ENCODE data around the gene CSNK1G3. TPM values are rescaled to one million over a fixed set of nuclear protein-coding genes. Genes with fewer than 3 reads are reported as not detected.

Gene CSNK1G3
- total RNA-seq, 2 experiments from 2014 or later, result 20.9 to 23.1 TPM

- H3K79me2 ChIP-seq (ENCODE audit: insufficient read depth, low read depth, low read length), result no peaks in the 10 kb centered on the region
- H3K36me3 ChIP-seq (ENCODE audit: insufficient read depth, low read length), result peaks cover 10% of the 10 kb centered on the region
- no peak overlapping the region for H3K4me3 ChIP-seq (ENCODE audit: low read depth, low read length, poor library complexity, severe bottlenecking)
- no peak for DNase-seq (ENCODE audit: low spot score)
- no peak overlapping the region for H3K4me2 ChIP-seq (ENCODE audit: low read length)
- no peaks in the 10 kb centered on the region for H4K20me1 ChIP-seq (ENCODE audit: insufficient read depth, low read length)
- H2AFZ ChIP-seq (ENCODE audit: low read length), result no peak overlapping the region
- TF ChIP-seq EZH2phosphoT487 (IDR thresholded peaks at IDR 0.05; ENCODE audit: borderline replicate concordance, low read depth, low read length) (no peak), CTCF (conservative IDR thresholded peaks at IDR 0.05; ENCODE audit: low read length) (no peak)
- no TSS peak for BruUV-seq (replicated peaks)
- no peaks in the 10 kb centered on the region for H3K4me1 ChIP-seq (ENCODE audit: insufficient read depth, low read length, poor library complexity, severe bottlenecking)
- CTCF ChIA-PET (ENCODE audit: unreplicated experiment), result no interaction called here
- H3K9me3 ChIP-seq (ENCODE audit: low read length), result no peaks in the 10 kb centered on the region
- POLR2A ChIA-PET, result interaction anchor here (0.8 to 1.8 kb wide), 3 partner anchors 26 to 188 kb away, joined by 4 to 6 read pairs (median 4); partner anchors contain the start of gene CEP120
- no peak overlapping the region for H3K27ac ChIP-seq (ENCODE audit: low read depth, low read length, poor library complexity, severe bottlenecking)
- intact Hi-C loops (cut with micrococcal nuclease; ENCODE audit: unreplicated experiment), result loop anchor here (5.0 to 10.0 kb wide), 2 partner anchors 188 to 245 kb away; partner anchors contain the start of gene CEP120
- H3K9me2 ChIP-seq (ENCODE audit: insufficient read depth, low read length), result no peaks in the 10 kb centered on the region
These were observed 98.2 kb downstream of the CSNK1G3 start for GRCh38 chr5:123610209-123610608.

- CTCF ChIA-PET (ENCODE audit: unreplicated experiment), result interaction anchor here (0.8 kb wide), 1 partner anchor 187 kb away, joined by 3 read pairs; the partner anchor contains the start of gene CEP120
- Histone ChIP-seq H3K79me2 (ENCODE audit: insufficient read depth, low read depth, low read length) (no peaks in the 10 kb centered on the region), H3K9me3 (ENCODE audit: low read length) (no peaks in the 10 kb centered on the region), H3K27ac (ENCODE audit: low read depth, low read length, poor library complexity, severe bottlenecking) (no peak overlapping the region), H3K4me1 (ENCODE audit: insufficient read depth, low read length, poor library complexity, severe bottlenecking) (no peaks in the 10 kb centered on the region), H2AFZ (ENCODE audit: low read length) (no peak overlapping the region), H3K9me2 (ENCODE audit: insufficient read depth, low read length) (no peaks in the 10 kb centered on the region), H4K20me1 (ENCODE audit: insufficient read depth, low read length) (no peaks in the 10 kb centered on the region), H3K4me3 (ENCODE audit: low read depth, low read length, poor library complexity, severe bottlenecking) (no peak overlapping the region), H3K4me2 (ENCODE audit: low read length) (no peak overlapping the region), H3K36me3 (ENCODE audit: insufficient read depth, low read length) (peaks cover 10% of the 10 kb centered on the region)
- no TSS peak for BruUV-seq (replicated peaks)
- DNase-seq (ENCODE audit: low spot score), result peak; percentile 67
- intact Hi-C loops (cut with micrococcal nuclease; ENCODE audit: unreplicated experiment), result loop anchor here (5.0 to 10.0 kb wide), 2 partner anchors 189 to 246 kb away; partner anchors contain the start of gene CEP120
- TF ChIP-seq CTCF (conservative IDR thresholded peaks at IDR 0.05; ENCODE audit: low read length), result peak; percentile 100
- no peak for TF ChIP-seq EZH2phosphoT487 (IDR thresholded peaks at IDR 0.05; ENCODE audit: borderline replicate concordance, low read depth, low read length)
- POLR2A ChIA-PET, result interaction anchor here (0.7 to 1.8 kb wide), 4 partner anchors 26 to 189 kb away, joined by 3 to 6 read pairs (median 4); partner anchors contain the start of gene CEP120
These were observed 98.9 kb downstream of the CSNK1G3 start for GRCh38 chr5:123610665-123611405.

- Histone ChIP-seq H3K27ac (ENCODE audit: low read depth, low read length, poor library complexity, severe bottlenecking) (no peak overlapping the region), H3K9me2 (ENCODE audit: insufficient read depth, low read length) (no peaks in the 10 kb centered on the region), H3K4me2 (ENCODE audit: low read length) (no peak overlapping the region), H3K4me1 (ENCODE audit: insufficient read depth, low read length, poor library complexity, severe bottlenecking) (no peaks in the 10 kb centered on the region), H3K79me2 (ENCODE audit: insufficient read depth, low read depth, low read length) (no peaks in the 10 kb centered on the region), H2AFZ (ENCODE audit: low read length) (no peak overlapping the region), H3K4me3 (ENCODE audit: low read depth, low read length, poor library complexity, severe bottlenecking) (no peak overlapping the region), H4K20me1 (ENCODE audit: insufficient read depth, low read length) (no peaks in the 10 kb centered on the region), H3K9me3 (ENCODE audit: low read length) (no peaks in the 10 kb centered on the region), H3K36me3 (ENCODE audit: insufficient read depth, low read length) (peaks cover 10% of the 10 kb centered on the region)
- no TSS peak for BruUV-seq (replicated peaks)
- ChIA-PET POLR2A (interaction anchor here (0.8 to 1.8 kb wide), 3 partner anchors 188 to 602 kb away, joined by 3 to 6 read pairs (median 4); partner anchors contain the start of gene CEP120), CTCF (ENCODE audit: unreplicated experiment) (interaction anchor here (0.8 kb wide), 1 partner anchor 188 kb away, joined by 3 read pairs; the partner anchor contains the start of gene CEP120)
- no peak for TF ChIP-seq EZH2phosphoT487 (IDR thresholded peaks at IDR 0.05; ENCODE audit: borderline replicate concordance, low read depth, low read length)
- no peak; the same call in 1 of the 2 replicates for TF ChIP-seq CTCF (conservative IDR thresholded peaks at IDR 0.05; ENCODE audit: low read length)
- intact Hi-C loops (cut with micrococcal nuclease; ENCODE audit: unreplicated experiment), result loop anchor here (5.0 to 10.0 kb wide), 2 partner anchors 189 to 247 kb away; partner anchors contain the start of gene CEP120
- DNase-seq (ENCODE audit: low spot score), result no peak
These were observed 99.4 kb downstream of the CSNK1G3 start for GRCh38 chr5:123611406-123611709.

Data from OCI-LY7 (cell line).